PC-9 (cell line): ENCODE results near the gene LRRC39. TPM values are rescaled to one million over a fixed set of nuclear protein-coding genes. Genes with fewer than 3 reads are reported as not detected.

ENCODE experiments used
- BruUV-seq: library from RNA; stranded (reverse); fragments of 400-500 nt; replicated peaks from 2 replicates; lab custom pipeline; 2021; lab: Mats Ljungman, UMichigan
- CTCF ChIA-PET: fragments of 300-600 bp; sonication (Branson Sonifier 250); formaldehyde crosslinking; loops from one replicate; lab custom pipeline; 2022; ENCODE audit warnings: antibody characterized with exemption; lab: Charles Lee
- POLR2A ChIA-PET: fragments of 300-600 bp; sonication (Branson Sonifier 250); formaldehyde crosslinking; loops from one replicate; lab custom pipeline; 2022; ENCODE audit warnings: antibody characterized with exemption; ENCODE audit not compliant: unreplicated experiment; lab: Charles Lee
- DNase-seq, 2 experiments: peaks; one replicate each; pipeline versions ENCODE4 v3.0.0 to v3.0.0-alpha.2; 2015 to 2022; ENCODE audit warnings: mixed read lengths in 1 of 2
- H2AFZ ChIP-seq: fragments of 200-600 bp; sonication (generic); 2 replicates; pipeline ENCODE4 v1.8.1; 2017; ENCODE audit warnings: antibody characterized with exemption
- H3F3A ChIP-seq: fragments of 200-600 bp; sonication (generic); 2 replicates; pipeline ENCODE4 v1.8.1; 2017; ENCODE audit warnings: antibody characterized with exemption, mild to moderate bottlenecking, low read depth; ENCODE audit not compliant: insufficient read depth
- H3K27ac ChIP-seq: fragments of 200-600 bp; sonication (generic); 2 replicates; pipeline ENCODE4 v1.6.1; 2016; ENCODE audit warnings: mixed run types
- H3K27me3 ChIP-seq: fragments of 200-600 bp; sonication (generic); 2 replicates; pipeline ENCODE4 v1.6.1; 2016; ENCODE audit warnings: low read depth, mixed run types; ENCODE audit not compliant: insufficient read depth
- H3K36me3 ChIP-seq: fragments of 200-600 bp; sonication (generic); 2 replicates; pipeline ENCODE4 v1.6.1; 2016; ENCODE audit warnings: low read depth, mixed run types
- H3K4me1 ChIP-seq: fragments of 200-600 bp; sonication (generic); replicated peaks from 2 replicates; pipeline ENCODE4 v1.6.1; 2016; ENCODE audit warnings: mixed run types; ENCODE audit not compliant: insufficient read depth
- H3K4me2 ChIP-seq: fragments of 200-600 bp; sonication (generic); 2 replicates; pipeline ENCODE4 v1.6.1; 2017; ENCODE audit warnings: mixed run types
- H3K4me3 ChIP-seq: fragments of 200-600 bp; sonication (generic); 2 replicates; pipeline ENCODE4 v1.6.1; 2016; ENCODE audit warnings: mixed run types
- H3K79me2 ChIP-seq: fragments of 200-600 bp; sonication (generic); 2 replicates; pipeline ENCODE4 v1.6.1; 2017; ENCODE audit warnings: low read depth, mixed run types
- H3K9me2 ChIP-seq: fragments of 200-600 bp; sonication (generic); 2 replicates; pipeline ENCODE4 v1.8.1; 2017; ENCODE audit warnings: mild to moderate bottlenecking; ENCODE audit not compliant: insufficient read depth
- H3K9me3 ChIP-seq: fragments of 200-600 bp; sonication (generic); 2 replicates; pipeline ENCODE4 v1.8.1; 2016; ENCODE audit warnings: low read depth; ENCODE audit not compliant: insufficient read depth
- H4K20me1 ChIP-seq: fragments of 200-600 bp; sonication (generic); 2 replicates; pipeline ENCODE4 v1.8.1; 2017; ENCODE audit not compliant: insufficient read depth
- EZH2 ChIP-seq: fragments of 200-600 bp; sonication (generic); IDR thresholded peaks from 2 replicates; pipeline ENCODE4 v1.8.0; 2017; ENCODE audit warnings: antibody characterized with exemption, low read depth
- intact Hi-C: fragments of 100-400 bp; cut with micrococcal nuclease; formaldehyde crosslinking; loops from one replicate; pipeline ENCODE4 v1.10.0; 2022; ENCODE audit not compliant: unreplicated experiment
- total RNA-seq: library from RNA; stranded (reverse); gene quantifications from 2 replicates; pipeline ENCODE4 v1.2.3, GENCODE V29; 2021
- TF ChIP-seq, protein P1 (sequence below): fragments of 200-600 bp; sonication (generic); conservative IDR thresholded peaks from 2 replicates; pipeline ENCODE4 v1.6.1; 2017; ENCODE audit warnings: mixed run types, antibody characterized with exemption, mild to moderate bottlenecking, moderate library complexity

The LRRC39 gene
- total RNA-seq, 1 experiment from 2014 or later, result 0.85 TPM

DNA sequence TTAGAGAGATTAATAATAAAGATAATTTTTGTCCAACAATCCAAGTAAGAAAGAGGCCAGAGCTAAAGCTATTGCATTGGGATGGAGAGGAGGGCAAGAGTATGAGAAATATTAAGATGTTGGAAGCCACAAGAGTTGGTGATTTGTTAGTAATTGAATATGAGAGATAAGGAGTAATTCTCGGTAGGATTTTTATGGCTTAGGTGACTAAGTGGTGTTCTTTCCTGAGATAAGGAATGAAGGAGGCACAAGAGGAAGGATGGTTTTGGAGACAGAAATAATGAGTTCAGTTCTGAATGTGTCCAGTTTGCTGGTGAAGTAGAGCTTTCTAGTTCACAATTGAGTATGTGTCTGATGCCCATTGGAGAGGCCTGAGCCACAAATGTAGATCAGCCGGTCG lies 35.7 kb downstream of the LRRC39 start:
- DNase-seq, result no peak
- Histone ChIP-seq H3K9me2 (no peaks in the 10 kb centered on the region), H3K79me2 (no peaks in the 10 kb centered on the region), H3K36me3 (peaks cover 75% of the 10 kb centered on the region), H3K4me3 (no peak overlapping the region), H3K9me3 (no peaks in the 10 kb centered on the region), H4K20me1 (no peaks in the 10 kb centered on the region), H3K27me3 (no peaks in the 10 kb centered on the region), H2AFZ (no peak overlapping the region), H3F3A (no peaks in the 10 kb centered on the region; the same call in 1 of the 2 replicates), H3K27ac (no peak overlapping the region), H3K4me2 (no peak overlapping the region), H3K4me1 (no peaks in the 10 kb centered on the region)
- intact Hi-C loops, result no loop called here
- ChIA-PET CTCF (no interaction called here), POLR2A (interaction anchor here (0.6 kb wide), 1 partner anchor 752 kb away, joined by 3 read pairs; the partner anchor contains the start of gene EXTL2)
- BruUV-seq, result no TSS peak
- no peak for TF ChIP-seq EZH2
- TF ChIP-seq, protein P1, sequence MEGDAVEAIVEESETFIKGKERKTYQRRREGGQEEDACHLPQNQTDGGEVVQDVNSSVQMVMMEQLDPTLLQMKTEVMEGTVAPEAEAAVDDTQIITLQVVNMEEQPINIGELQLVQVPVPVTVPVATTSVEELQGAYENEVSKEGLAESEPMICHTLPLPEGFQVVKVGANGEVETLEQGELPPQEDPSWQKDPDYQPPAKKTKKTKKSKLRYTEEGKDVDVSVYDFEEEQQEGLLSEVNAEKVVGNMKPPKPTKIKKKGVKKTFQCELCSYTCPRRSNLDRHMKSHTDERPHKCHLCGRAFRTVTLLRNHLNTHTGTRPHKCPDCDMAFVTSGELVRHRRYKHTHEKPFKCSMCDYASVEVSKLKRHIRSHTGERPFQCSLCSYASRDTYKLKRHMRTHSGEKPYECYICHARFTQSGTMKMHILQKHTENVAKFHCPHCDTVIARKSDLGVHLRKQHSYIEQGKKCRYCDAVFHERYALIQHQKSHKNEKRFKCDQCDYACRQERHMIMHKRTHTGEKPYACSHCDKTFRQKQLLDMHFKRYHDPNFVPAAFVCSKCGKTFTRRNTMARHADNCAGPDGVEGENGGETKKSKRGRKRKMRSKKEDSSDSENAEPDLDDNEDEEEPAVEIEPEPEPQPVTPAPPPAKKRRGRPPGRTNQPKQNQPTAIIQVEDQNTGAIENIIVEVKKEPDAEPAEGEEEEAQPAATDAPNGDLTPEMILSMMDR, result no peak

DNA sequence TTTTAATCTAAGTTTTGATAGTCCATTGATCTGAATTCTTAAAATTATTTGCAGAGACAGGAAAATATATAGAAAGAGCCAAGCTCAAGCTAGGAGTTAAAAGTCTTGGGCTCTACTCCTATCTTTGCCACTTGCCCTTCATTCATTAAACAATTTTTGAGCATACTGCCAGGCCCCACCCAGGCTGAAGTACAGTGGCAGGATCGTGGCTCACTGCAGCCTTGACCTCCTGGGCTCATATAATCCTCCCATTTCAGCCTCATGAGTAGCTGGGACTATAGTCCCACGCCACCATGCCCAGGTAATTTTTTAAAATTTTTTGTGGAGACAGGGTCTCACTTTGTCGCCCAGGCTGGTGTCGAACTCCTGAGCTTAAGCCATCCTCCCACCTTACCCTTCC lies 36.9 kb downstream of the LRRC39 start:
- Histone ChIP-seq H3K4me3 (no peak overlapping the region), H3K27me3 (no peaks in the 10 kb centered on the region), H3K27ac (no peak overlapping the region), H2AFZ (no peak overlapping the region), H4K20me1 (no peaks in the 10 kb centered on the region), H3K36me3 (peaks cover 78% of the 10 kb centered on the region), H3K79me2 (no peaks in the 10 kb centered on the region), H3K9me2 (no peaks in the 10 kb centered on the region), H3K9me3 (no peaks in the 10 kb centered on the region), H3K4me2 (no peak overlapping the region), H3K4me1 (no peaks in the 10 kb centered on the region), H3F3A (no peaks in the 10 kb centered on the region; the same call in 1 of the 2 replicates)
- ChIA-PET POLR2A (no interaction called here), CTCF (no interaction called here)
- TF ChIP-seq, protein P1, result no peak
- TF ChIP-seq EZH2, result no peak
- intact Hi-C loops, result no loop called here
- BruUV-seq, result no TSS peak
- DNase-seq, result no peak

DNA sequence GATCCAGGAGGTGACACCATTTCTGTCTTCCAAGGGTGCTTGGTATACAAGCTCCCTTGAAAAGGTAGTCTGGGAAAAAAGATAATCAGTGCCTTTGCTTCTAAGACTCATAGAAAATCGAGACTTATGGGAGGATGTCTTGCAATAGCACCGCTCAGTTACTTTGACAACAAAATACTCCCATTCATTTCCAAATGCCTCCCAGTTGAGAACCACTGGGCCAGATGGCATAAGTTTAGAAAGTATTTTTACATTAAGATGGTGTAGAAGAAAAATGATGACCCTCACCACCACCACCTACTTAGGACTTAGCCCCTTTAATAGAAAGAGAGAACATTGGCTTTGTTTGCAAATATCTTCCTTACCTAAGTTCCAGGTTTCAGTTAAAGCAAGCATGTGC lies 40.5 kb downstream of the LRRC39 start:
- Histone ChIP-seq H2AFZ (no peak overlapping the region), H3K79me2 (peaks cover 31% of the 10 kb centered on the region), H3K4me1 (peaks cover 16% of the 10 kb centered on the region), H3K4me2 (no peak overlapping the region), H3K4me3 (no peak overlapping the region), H3F3A (peaks cover 6% of the 10 kb centered on the region), H3K27ac (no peak overlapping the region), H3K36me3 (peaks cover 50% of the 10 kb centered on the region), H4K20me1 (no peaks in the 10 kb centered on the region), H3K9me3 (no peaks in the 10 kb centered on the region), H3K9me2 (no peaks in the 10 kb centered on the region), H3K27me3 (no peaks in the 10 kb centered on the region)
- DNase-seq, result no peak
- intact Hi-C loops, result loop anchor here (10.0 kb wide), 2 partner anchors 317 to 757 kb away; partner anchors contain the start of genes EXTL2 and SLC30A7
- TF ChIP-seq EZH2, result no peak
- TF ChIP-seq, protein P1, result no peak
- ChIA-PET POLR2A (no interaction called here), CTCF (interaction anchor here (0.6 kb wide), 1 partner anchor 340 kb away, joined by 3 read pairs; no protein-coding TSS in a partner anchor)
- BruUV-seq, result no TSS peak
